ENCODE measurements around the gene SLC44A3. TPM values are rescaled to one million over a fixed set of nuclear protein-coding genes. Genes with fewer than 3 reads are reported as not detected.

Gene SLC44A3
- total and polyA plus RNA-seq, 2 of the 13 experiments (the other 11 are each of a cell fraction or from before 2014, with no cell fraction given), result 6.8 to 14.1 TPM

DNA sequence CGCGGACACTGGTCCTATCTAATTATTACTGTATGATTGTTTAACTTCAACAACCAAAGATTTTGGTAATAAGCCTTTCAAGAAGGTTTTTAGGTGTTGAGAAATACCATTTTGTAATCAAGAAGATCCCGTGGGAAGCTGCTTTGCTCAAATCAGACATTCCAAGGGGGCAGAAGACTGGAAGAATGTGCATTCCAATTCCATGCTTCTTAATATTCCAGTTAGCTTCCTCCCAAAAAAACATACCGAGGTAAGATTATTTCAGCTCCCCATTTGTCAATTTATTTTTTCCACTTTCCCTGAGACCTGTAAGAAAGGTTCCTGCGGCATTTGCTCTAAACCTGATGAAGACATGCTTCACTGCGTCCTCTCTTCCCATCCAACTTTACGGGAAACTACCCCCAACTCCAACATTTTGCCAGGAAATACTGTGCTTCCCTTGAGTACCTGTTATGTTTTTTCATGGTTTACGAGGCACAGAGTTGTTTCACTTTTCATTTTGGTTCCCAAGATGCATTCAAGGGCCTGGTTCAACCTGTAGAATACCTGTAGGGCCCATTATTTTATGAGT is 102.7 kb downstream of the SLC44A3 start (continued):
- TF ChIP-seq, protein P1, sequence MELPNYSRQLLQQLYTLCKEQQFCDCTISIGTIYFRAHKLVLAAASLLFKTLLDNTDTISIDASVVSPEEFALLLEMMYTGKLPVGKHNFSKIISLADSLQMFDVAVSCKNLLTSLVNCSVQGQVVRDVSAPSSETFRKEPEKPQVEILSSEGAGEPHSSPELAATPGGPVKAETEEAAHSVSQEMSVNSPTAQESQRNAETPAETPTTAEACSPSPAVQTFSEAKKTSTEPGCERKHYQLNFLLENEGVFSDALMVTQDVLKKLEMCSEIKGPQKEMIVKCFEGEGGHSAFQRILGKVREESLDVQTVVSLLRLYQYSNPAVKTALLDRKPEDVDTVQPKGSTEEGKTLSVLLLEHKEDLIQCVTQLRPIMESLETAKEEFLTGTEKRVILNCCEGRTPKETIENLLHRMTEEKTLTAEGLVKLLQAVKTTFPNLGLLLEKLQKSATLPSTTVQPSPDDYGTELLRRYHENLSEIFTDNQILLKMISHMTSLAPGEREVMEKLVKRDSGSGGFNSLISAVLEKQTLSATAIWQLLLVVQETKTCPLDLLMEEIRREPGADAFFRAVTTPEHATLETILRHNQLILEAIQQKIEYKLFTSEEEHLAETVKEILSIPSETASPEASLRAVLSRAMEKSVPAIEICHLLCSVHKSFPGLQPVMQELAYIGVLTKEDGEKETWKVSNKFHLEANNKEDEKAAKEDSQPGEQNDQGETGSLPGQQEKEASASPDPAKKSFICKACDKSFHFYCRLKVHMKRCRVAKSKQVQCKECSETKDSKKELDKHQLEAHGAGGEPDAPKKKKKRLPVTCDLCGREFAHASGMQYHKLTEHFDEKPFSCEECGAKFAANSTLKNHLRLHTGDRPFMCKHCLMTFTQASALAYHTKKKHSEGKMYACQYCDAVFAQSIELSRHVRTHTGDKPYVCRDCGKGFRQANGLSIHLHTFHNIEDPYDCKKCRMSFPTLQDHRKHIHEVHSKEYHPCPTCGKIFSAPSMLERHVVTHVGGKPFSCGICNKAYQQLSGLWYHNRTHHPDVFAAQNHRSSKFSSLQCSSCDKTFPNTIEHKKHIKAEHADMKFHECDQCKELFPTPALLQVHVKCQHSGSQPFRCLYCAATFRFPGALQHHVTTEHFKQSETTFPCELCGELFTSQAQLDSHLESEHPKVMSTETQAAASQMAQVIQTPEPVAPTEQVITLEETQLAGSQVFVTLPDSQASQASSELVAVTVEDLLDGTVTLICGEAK (IDR thresholded peaks at IDR 0.05), result no peak
- TF ChIP-seq, protein P1 (CRISPR knock-in tag; IDR thresholded peaks at IDR 0.05), result no peak
- TF ChIP-seq, protein P2, sequence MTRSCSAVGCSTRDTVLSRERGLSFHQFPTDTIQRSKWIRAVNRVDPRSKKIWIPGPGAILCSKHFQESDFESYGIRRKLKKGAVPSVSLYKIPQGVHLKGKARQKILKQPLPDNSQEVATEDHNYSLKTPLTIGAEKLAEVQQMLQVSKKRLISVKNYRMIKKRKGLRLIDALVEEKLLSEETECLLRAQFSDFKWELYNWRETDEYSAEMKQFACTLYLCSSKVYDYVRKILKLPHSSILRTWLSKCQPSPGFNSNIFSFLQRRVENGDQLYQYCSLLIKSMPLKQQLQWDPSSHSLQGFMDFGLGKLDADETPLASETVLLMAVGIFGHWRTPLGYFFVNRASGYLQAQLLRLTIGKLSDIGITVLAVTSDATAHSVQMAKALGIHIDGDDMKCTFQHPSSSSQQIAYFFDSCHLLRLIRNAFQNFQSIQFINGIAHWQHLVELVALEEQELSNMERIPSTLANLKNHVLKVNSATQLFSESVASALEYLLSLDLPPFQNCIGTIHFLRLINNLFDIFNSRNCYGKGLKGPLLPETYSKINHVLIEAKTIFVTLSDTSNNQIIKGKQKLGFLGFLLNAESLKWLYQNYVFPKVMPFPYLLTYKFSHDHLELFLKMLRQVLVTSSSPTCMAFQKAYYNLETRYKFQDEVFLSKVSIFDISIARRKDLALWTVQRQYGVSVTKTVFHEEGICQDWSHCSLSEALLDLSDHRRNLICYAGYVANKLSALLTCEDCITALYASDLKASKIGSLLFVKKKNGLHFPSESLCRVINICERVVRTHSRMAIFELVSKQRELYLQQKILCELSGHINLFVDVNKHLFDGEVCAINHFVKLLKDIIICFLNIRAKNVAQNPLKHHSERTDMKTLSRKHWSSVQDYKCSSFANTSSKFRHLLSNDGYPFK (CRISPR knock-in tag; IDR thresholded peaks at IDR 0.05; ENCODE audit: borderline replicate concordance), result no peak
- TF ChIP-seq ZNF382 (CRISPR knock-in tag; IDR thresholded peaks at IDR 0.05; ENCODE audit: borderline replicate concordance) (no peak), PCBP1 (IDR thresholded peaks at IDR 0.05; ENCODE audit: borderline replicate concordance, low read depth, low read length) (no peak), TBP (CRISPR knock-in tag; IDR thresholded peaks at IDR 0.05) (no peak), EED (CRISPR knock-in tag; IDR thresholded peaks at IDR 0.05) (no peak), ZSCAN25 (CRISPR knock-in tag; IDR thresholded peaks at IDR 0.05) (no peak), ZNF230 (CRISPR knock-in tag; IDR thresholded peaks at IDR 0.05) (no peak)
- TF ChIP-seq, protein P3, sequence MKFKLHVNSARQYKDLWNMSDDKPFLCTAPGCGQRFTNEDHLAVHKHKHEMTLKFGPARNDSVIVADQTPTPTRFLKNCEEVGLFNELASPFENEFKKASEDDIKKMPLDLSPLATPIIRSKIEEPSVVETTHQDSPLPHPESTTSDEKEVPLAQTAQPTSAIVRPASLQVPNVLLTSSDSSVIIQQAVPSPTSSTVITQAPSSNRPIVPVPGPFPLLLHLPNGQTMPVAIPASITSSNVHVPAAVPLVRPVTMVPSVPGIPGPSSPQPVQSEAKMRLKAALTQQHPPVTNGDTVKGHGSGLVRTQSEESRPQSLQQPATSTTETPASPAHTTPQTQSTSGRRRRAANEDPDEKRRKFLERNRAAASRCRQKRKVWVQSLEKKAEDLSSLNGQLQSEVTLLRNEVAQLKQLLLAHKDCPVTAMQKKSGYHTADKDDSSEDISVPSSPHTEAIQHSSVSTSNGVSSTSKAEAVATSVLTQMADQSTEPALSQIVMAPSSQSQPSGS (CRISPR knock-in tag; IDR thresholded peaks at IDR 0.05), result no peak

All from HepG2 (cell line).